ENCODE data around the gene LRRC58.
"Not testable (repeated sequence)": the region's sequence is repeated elsewhere in the genome, so short reads cannot be mapped to it uniquely, and the experiment has no call there.

LRRC58 gene

DNA sequence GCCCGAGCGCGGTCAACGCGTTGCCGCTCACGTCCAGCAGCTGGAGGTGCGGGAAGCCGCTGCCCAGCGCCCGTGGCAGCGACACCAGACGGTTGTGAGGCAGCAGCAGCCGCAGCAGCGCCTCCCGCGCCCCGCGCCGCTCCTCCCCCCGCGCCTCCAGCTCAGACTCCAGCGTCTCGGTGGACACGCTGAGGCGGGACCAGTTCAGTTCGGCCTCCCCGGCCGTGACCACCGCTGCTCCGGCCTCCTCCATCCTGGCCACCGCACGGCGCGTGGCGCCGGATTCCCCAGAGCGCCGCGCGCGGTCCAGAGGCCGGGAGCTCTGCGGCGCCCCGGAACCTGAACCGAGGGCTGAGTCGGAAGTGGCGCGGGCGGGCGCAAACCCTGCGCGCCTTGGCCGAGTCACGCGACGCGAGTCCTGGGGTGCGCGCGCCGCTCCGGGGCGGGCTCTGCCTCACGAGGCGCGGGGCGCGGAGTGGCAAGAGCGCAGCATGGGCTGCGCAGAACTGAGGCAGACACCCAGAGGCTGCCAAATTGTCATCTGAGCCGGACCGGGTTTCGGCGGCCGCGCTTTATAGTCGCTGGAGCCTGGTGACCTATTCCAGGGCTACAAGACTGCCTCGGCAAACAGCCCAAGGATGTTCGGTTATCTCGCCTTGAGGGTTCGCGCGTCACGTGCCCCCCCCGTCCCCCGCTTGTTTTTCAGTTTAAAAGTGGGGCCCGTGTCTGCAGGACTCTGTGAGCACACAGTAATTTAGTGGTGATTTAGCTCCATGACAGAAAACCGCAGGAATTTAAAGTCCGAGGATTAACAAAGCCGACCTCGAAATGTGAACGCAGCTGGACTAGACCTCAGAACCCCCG, at the start of gene LRRC58:
TSS of gene LRRC58 (minus strand) at position 364 of the 864 bp plus-strand sequence. CDS start at position 253, 111 bp downstream.
- Histone ChIP-seq H3K36me3 (ENCODE audit: control insufficient read depth in 2 of 2, insufficient read depth in 2 of 2, low read length in 2 of 2) (no peaks in the 10 kb centered on the region), H3K9ac (ENCODE audit: low read depth in 1 of 2, low read length in 2 of 2) (peak within 1 kb of the TSS; percentile 78 to 88), H3K27ac (ENCODE audit: low read depth in 2 of 2, low read length in 2 of 2) (peak within 1 kb of the TSS; percentile 88 to 92), H3K9me3 (ENCODE audit: control insufficient read depth in 2 of 2, low read length in 2 of 2) (no peaks in the 10 kb centered on the region), H3K27me3 (ENCODE audit: control insufficient read depth in 2 of 2, insufficient read depth in 2 of 2, low read length in 2 of 2) (no peaks in the 10 kb centered on the region), H3K4me3 (ENCODE audit: low read length in 2 of 2) (peak within 1 kb of the TSS; percentile 74 to 88), H3K4me1 (ENCODE audit: control insufficient read depth in 2 of 2, insufficient read depth in 2 of 2, low read length in 2 of 2) (peaks cover 7 to 12% of the 10 kb centered on the region in 2 donors)

GRCh38 chr3:120396469-120396868, 47.3 kb upstream of the LRRC58 start:
- Histone ChIP-seq H3K27me3 (ENCODE audit: control insufficient read depth in 2 of 2, insufficient read depth in 2 of 2, low read length in 2 of 2) (no peaks in the 10 kb centered on the region), H3K36me3 (ENCODE audit: control insufficient read depth in 2 of 2, insufficient read depth in 2 of 2, low read length in 2 of 2) (peaks cover 3 to 16% of the 10 kb centered on the region in 2 donors), H3K4me1 (ENCODE audit: control insufficient read depth in 2 of 2, insufficient read depth in 2 of 2, low read length in 2 of 2) (no peaks in the 10 kb centered on the region), H3K4me3 (ENCODE audit: low read length in 2 of 2) (no peak overlapping the region), H3K9me3 (ENCODE audit: control insufficient read depth in 2 of 2, low read length in 2 of 2) (no peaks in the 10 kb centered on the region), H3K9ac (ENCODE audit: low read depth in 1 of 2, low read length in 2 of 2) (no peak overlapping the region), H3K27ac (ENCODE audit: low read depth in 2 of 2, low read length in 2 of 2) (no peak overlapping the region)

- Histone ChIP-seq H3K27me3 (ENCODE audit: control insufficient read depth in 2 of 2, insufficient read depth in 2 of 2, low read length in 2 of 2) (no peaks in the 10 kb centered on the region), H3K36me3 (ENCODE audit: control insufficient read depth in 2 of 2, insufficient read depth in 2 of 2, low read length in 2 of 2) (peaks cover 3 to 11% of the 10 kb centered on the region in 2 donors), H3K27ac (ENCODE audit: low read depth in 2 of 2, low read length in 2 of 2) (no peak overlapping the region), H3K9ac (ENCODE audit: low read depth in 1 of 2, low read length in 2 of 2) (no peak overlapping the region), H3K4me3 (ENCODE audit: low read length in 2 of 2) (no peak overlapping the region), H3K4me1 (ENCODE audit: control insufficient read depth in 2 of 2, insufficient read depth in 2 of 2, low read length in 2 of 2) (no peaks in the 10 kb centered on the region), H3K9me3 (ENCODE audit: control insufficient read depth in 2 of 2, low read length in 2 of 2) (no peaks in the 10 kb centered on the region)
These were observed 45.2 kb upstream of the LRRC58 start for GRCh38 chr3:120394347-120394746.

GRCh38 chr3:120393761-120394160, 44.6 kb upstream of the LRRC58 start:
- Histone ChIP-seq H3K36me3 (ENCODE audit: control insufficient read depth in 2 of 2, insufficient read depth in 2 of 2, low read length in 2 of 2) (peaks cover 3 to 6% of the 10 kb centered on the region in 2 donors), H3K4me3 (ENCODE audit: low read length in 2 of 2) (no peak overlapping the region), H3K27ac (ENCODE audit: low read depth in 2 of 2, low read length in 2 of 2) (no peak overlapping the region), H3K9ac (ENCODE audit: low read depth in 1 of 2, low read length in 2 of 2) (no peak overlapping the region), H3K9me3 (ENCODE audit: control insufficient read depth in 2 of 2, low read length in 2 of 2) (no peaks in the 10 kb centered on the region), H3K27me3 (ENCODE audit: control insufficient read depth in 2 of 2, insufficient read depth in 2 of 2, low read length in 2 of 2) (no peaks in the 10 kb centered on the region), H3K4me1 (ENCODE audit: control insufficient read depth in 2 of 2, insufficient read depth in 2 of 2, low read length in 2 of 2) (no peaks in the 10 kb centered on the region)

GRCh38 chr3:120393243-120393642, 44.1 kb upstream of the LRRC58 start:
- H3K36me3 ChIP-seq (ENCODE audit: control insufficient read depth in 2 of 2, insufficient read depth in 2 of 2, low read length in 2 of 2) = peaks cover 3% of the 10 kb centered on the region in 2 donors
- H3K27me3 ChIP-seq (ENCODE audit: control insufficient read depth in 2 of 2, insufficient read depth in 2 of 2, low read length in 2 of 2) = no peaks in the 10 kb centered on the region
- no peak overlapping the region for H3K27ac ChIP-seq (ENCODE audit: low read depth in 2 of 2, low read length in 2 of 2)
- no peak overlapping the region for H3K4me3 ChIP-seq (ENCODE audit: low read length in 2 of 2)
- H3K4me1 ChIP-seq (ENCODE audit: control insufficient read depth in 2 of 2, insufficient read depth in 2 of 2, low read length in 2 of 2) = no peaks in the 10 kb centered on the region
- no peak overlapping the region for H3K9ac ChIP-seq (ENCODE audit: low read depth in 1 of 2, low read length in 2 of 2)
- no peaks in the 10 kb centered on the region for H3K9me3 ChIP-seq (ENCODE audit: control insufficient read depth in 2 of 2, low read length in 2 of 2)

GRCh38 chr3:120382941-120383447, 33.8 kb upstream of the LRRC58 start:
- Histone ChIP-seq H3K27me3 (ENCODE audit: control insufficient read depth in 2 of 2, insufficient read depth in 2 of 2, low read length in 2 of 2) (no peaks in the 10 kb centered on the region), H3K4me1 (ENCODE audit: control insufficient read depth in 2 of 2, insufficient read depth in 2 of 2, low read length in 2 of 2) (no peaks in the 10 kb centered on the region), H3K36me3 (ENCODE audit: control insufficient read depth in 2 of 2, insufficient read depth in 2 of 2, low read length in 2 of 2) (no peaks in the 10 kb centered on the region), H3K27ac (ENCODE audit: low read depth in 2 of 2, low read length in 2 of 2) (no peak overlapping the region), H3K9me3 (ENCODE audit: control insufficient read depth in 2 of 2, low read length in 2 of 2) (no peaks in the 10 kb centered on the region), H3K4me3 (ENCODE audit: low read length in 2 of 2) (no peak overlapping the region), H3K9ac (ENCODE audit: low read depth in 1 of 2, low read length in 2 of 2) (no peak overlapping the region)

DNA sequence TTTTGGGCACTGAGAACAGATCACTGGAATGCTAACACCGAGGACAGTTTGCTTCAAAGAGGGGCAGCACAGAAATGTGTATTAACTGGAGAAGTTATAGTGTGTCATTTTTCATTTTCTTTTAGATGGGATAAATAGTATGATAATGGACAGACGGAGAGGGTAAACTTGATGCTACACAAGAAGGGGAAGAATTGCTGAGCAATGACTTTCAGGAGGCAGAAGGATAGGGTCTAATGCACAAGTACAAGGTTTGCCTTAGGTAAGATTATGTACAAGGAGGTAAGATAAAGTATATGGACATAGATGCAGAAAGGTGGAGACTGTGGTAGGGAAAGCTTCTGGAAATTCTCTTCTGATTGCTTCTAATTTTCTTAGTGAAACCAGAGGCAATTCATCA, 32.3 kb upstream of the LRRC58 start:
- Histone ChIP-seq H3K4me3 (ENCODE audit: low read length in 2 of 2) (no peak overlapping the region), H3K9me3 (ENCODE audit: control insufficient read depth in 2 of 2, low read length in 2 of 2) (no peaks in the 10 kb centered on the region), H3K27ac (ENCODE audit: low read depth in 2 of 2, low read length in 2 of 2) (no peak overlapping the region), H3K4me1 (ENCODE audit: control insufficient read depth in 2 of 2, insufficient read depth in 2 of 2, low read length in 2 of 2) (no peaks in the 10 kb centered on the region), H3K36me3 (ENCODE audit: control insufficient read depth in 2 of 2, insufficient read depth in 2 of 2, low read length in 2 of 2) (no peaks in the 10 kb centered on the region), H3K9ac (ENCODE audit: low read depth in 1 of 2, low read length in 2 of 2) (no peak overlapping the region), H3K27me3 (ENCODE audit: control insufficient read depth in 2 of 2, insufficient read depth in 2 of 2, low read length in 2 of 2) (no peaks in the 10 kb centered on the region)

DNA sequence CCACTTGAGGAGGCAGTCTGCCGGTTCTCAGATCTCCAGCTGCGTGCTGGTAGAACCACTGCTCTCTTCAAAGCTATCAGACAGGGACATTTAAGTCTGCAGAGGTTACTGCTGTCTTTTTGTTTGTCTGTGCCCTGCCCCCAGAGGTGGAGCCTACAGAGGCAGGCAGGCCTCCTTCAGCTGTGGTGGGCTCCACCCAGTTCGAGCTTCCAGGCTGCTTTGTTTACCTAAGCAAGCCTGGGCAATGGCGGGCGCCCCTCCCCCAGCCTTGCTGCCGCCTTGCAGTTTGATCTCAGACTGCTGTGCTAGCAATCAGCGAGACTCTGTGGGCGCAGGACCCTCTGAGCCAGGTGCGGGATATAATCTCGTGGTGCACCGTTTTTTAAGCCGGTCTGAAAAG, 28.8 kb upstream of the LRRC58 start:
- not testable (repeated sequence) for H3K27ac ChIP-seq (ENCODE audit: low read depth in 2 of 2, low read length in 2 of 2); H3K9me3 ChIP-seq (ENCODE audit: control insufficient read depth in 2 of 2, low read length in 2 of 2); H3K9ac ChIP-seq (ENCODE audit: low read depth in 1 of 2, low read length in 2 of 2); H3K36me3 ChIP-seq (ENCODE audit: control insufficient read depth in 2 of 2, insufficient read depth in 2 of 2, low read length in 2 of 2); H3K27me3 ChIP-seq (ENCODE audit: control insufficient read depth in 2 of 2, insufficient read depth in 2 of 2, low read length in 2 of 2); H3K4me1 ChIP-seq (ENCODE audit: control insufficient read depth in 2 of 2, insufficient read depth in 2 of 2, low read length in 2 of 2); H3K4me3 ChIP-seq (ENCODE audit: low read length in 2 of 2)

DNA sequence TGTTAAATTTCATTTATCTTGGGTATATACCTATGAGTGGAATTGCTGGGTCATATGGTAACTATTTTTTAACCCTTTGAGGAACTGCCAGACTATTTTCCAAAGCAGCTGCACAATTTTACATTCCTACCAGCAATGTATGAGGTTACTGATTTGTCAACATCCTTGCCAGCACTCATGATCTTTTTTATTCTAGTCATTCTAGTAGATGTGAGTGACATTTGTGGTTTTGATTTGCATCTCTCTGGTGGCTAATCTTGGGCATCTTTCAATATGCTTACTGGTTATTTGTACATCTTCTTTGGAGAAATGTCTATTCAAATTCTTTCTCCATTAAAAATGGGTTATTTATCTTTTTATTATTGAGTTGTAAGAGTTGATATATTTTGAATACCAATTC, 21.3 kb upstream of the LRRC58 start:
- Histone ChIP-seq H3K4me1 (ENCODE audit: control insufficient read depth in 2 of 2, insufficient read depth in 2 of 2, low read length in 2 of 2) (no peaks in the 10 kb centered on the region), H3K4me3 (ENCODE audit: low read length in 2 of 2) (no peak overlapping the region), H3K36me3 (ENCODE audit: control insufficient read depth in 2 of 2, insufficient read depth in 2 of 2, low read length in 2 of 2) (no peaks in the 10 kb centered on the region), H3K27me3 (ENCODE audit: control insufficient read depth in 2 of 2, insufficient read depth in 2 of 2, low read length in 2 of 2) (no peaks in the 10 kb centered on the region), H3K27ac (ENCODE audit: low read depth in 2 of 2, low read length in 2 of 2) (no peak overlapping the region), H3K9ac (ENCODE audit: low read depth in 1 of 2, low read length in 2 of 2) (no peak overlapping the region), H3K9me3 (ENCODE audit: control insufficient read depth in 2 of 2, low read length in 2 of 2) (no peaks in the 10 kb centered on the region)

GRCh38 chr3:120369037-120369467, 19.9 kb upstream of the LRRC58 start:
- Histone ChIP-seq H3K27ac (ENCODE audit: low read depth in 2 of 2, low read length in 2 of 2) (no peak overlapping the region), H3K9ac (ENCODE audit: low read depth in 1 of 2, low read length in 2 of 2) (no peak overlapping the region), H3K36me3 (ENCODE audit: control insufficient read depth in 2 of 2, insufficient read depth in 2 of 2, low read length in 2 of 2) (no peaks in the 10 kb centered on the region), H3K4me3 (ENCODE audit: low read length in 2 of 2) (no peak overlapping the region), H3K27me3 (ENCODE audit: control insufficient read depth in 2 of 2, insufficient read depth in 2 of 2, low read length in 2 of 2) (no peaks in the 10 kb centered on the region), H3K9me3 (ENCODE audit: control insufficient read depth in 2 of 2, low read length in 2 of 2) (no peaks in the 10 kb centered on the region), H3K4me1 (ENCODE audit: control insufficient read depth in 2 of 2, insufficient read depth in 2 of 2, low read length in 2 of 2) (no peaks in the 10 kb centered on the region)
